Peyer's patch (tissue), 4 donors: ENCODE measurements around the gene TMEM131L.

Experiments used
- CTCF ChIP-seq, 6 experiments: fragments of 450-650 bp in 4 of 6; fragments of 200-600 bp in 2 of 6; sonication (generic) in 1 of 6; IDR thresholded peaks; one replicate each; pipeline ENCODE4 v1.5.1; 2017 to 2019; ENCODE audit warnings: antibody characterized with exemption in 6 of 6, mild to moderate bottlenecking in 3 of 6, moderate library complexity in 1 of 6
- POLR2A ChIP-seq, 2 donors: fragments of 450-650 bp; IDR thresholded peaks; one replicate each; pipeline ENCODE4 v1.5.1; 2017; ENCODE audit warnings: antibody characterized with exemption in 2 of 2, mild to moderate bottlenecking in 2 of 2, moderate library complexity in 2 of 2

GRCh38 chr4:153611679-153612078 lies 145.5 kb downstream of the TMEM131L start:
- TF ChIP-seq CTCF (IDR thresholded peaks at IDR 0.05) (no peak), POLR2A (IDR thresholded peaks at IDR 0.05) (no peak)
